Esophagus (tissue), 2 donors: ENCODE results near the gene CAMK1D. TPM values are rescaled to one million over a fixed set of nuclear protein-coding genes. Genes with fewer than 3 reads are reported as not detected.

Source experiments
- H3K27ac ChIP-seq, 2 donors: one replicate each; pipeline ENCODE4 v1.5.1; 2013; ENCODE audit warnings: low read depth in 2 of 2, mild to moderate bottlenecking in 2 of 2, inconsistent platforms in 1 of 2, low read length in 1 of 2, moderate library complexity in 1 of 2
- H3K27me3 ChIP-seq, 2 donors: one replicate each; pipeline ENCODE4 v1.6.1; 2013; ENCODE audit warnings: low read length in 2 of 2, control low read depth in 1 of 2, mild to moderate bottlenecking in 1 of 2; ENCODE audit not compliant: insufficient read depth in 2 of 2, control insufficient read depth in 1 of 2
- H3K36me3 ChIP-seq, 2 donors: one replicate each; pipeline ENCODE4 v1.6.1; 2013; ENCODE audit warnings: low read length in 1 of 2; ENCODE audit not compliant: control insufficient read depth in 2 of 2, insufficient read depth in 2 of 2
- H3K4me1 ChIP-seq, 2 donors: one replicate each; pipeline ENCODE4 v1.6.1; 2013; ENCODE audit warnings: low read length in 1 of 2; ENCODE audit not compliant: control insufficient read depth in 2 of 2, insufficient read depth in 2 of 2
- H3K4me3 ChIP-seq, 2 donors: one replicate each; pipeline ENCODE4 v1.5.1; 2013; ENCODE audit warnings: low read length in 2 of 2, mild to moderate bottlenecking in 2 of 2, low read depth in 1 of 2, moderate library complexity in 1 of 2
- H3K9me3 ChIP-seq, 2 donors: one replicate each; pipeline ENCODE4 v1.6.1; 2013; ENCODE audit warnings: mild to moderate bottlenecking in 2 of 2, low read depth in 1 of 2, low read length in 1 of 2, moderate library complexity in 1 of 2; ENCODE audit not compliant: control insufficient read depth in 2 of 2, insufficient read depth in 1 of 2
- WGBS, 2 donors: extraction: QIAGEN DNeasy Blood & Tissue Kit; methylation state at CpG; one replicate each; pipeline ENCODE4 v1.1.7; 2013; 5-methylcytosine and 5-hydroxymethylcytosine counted together
- polyA plus RNA-seq, 2 donors: library from polyadenylated mRNA; stranded (reverse); fragments of 200-250 nt; gene quantifications; one replicate each; pipeline ENCODE4 v1.2.3, GENCODE V29; 2013
- donor health status: healthy with polysubstance abuse.
- donor health status: Bipolar disorder and iron deficiency.

CAMK1D gene
- polyA plus RNA-seq, 2 donors, result 5.4 to 5.6 TPM

GRCh38 chr10:12872577-12872976, 523.2 kb downstream of the CAMK1D start:
- 82 to 88% methylated on average over 9 of the region's 9 CpGs for WGBS, 2 donors
- Histone ChIP-seq H3K27ac (no peak overlapping the region), H3K27me3 (no peaks in the 10 kb centered on the region), H3K4me1 (peaks cover 2% of the 10 kb centered on the region in 2 donors), H3K36me3 (no peaks in the 10 kb centered on the region), H3K4me3 (no peak overlapping the region), H3K9me3 (no peaks in the 10 kb centered on the region)

GRCh38 chr10:12873172-12873571, 523.8 kb downstream of the CAMK1D start:
- Histone ChIP-seq H3K9me3 (no peaks in the 10 kb centered on the region), H3K27ac (no peak overlapping the region), H3K4me3 (no peak overlapping the region), H3K27me3 (no peaks in the 10 kb centered on the region), H3K4me1 (peaks cover 2% of the 10 kb centered on the region in 2 donors), H3K36me3 (no peaks in the 10 kb centered on the region)
- 40 to 44% methylated on average over 8 of the region's 8 CpGs for WGBS, 2 donors

- Histone ChIP-seq H3K27me3 (no peaks in the 10 kb centered on the region), H3K4me1 (peaks cover 2% of the 10 kb centered on the region in 2 donors), H3K9me3 (no peaks in the 10 kb centered on the region), H3K36me3 (no peaks in the 10 kb centered on the region), H3K27ac (no peak overlapping the region), H3K4me3 (no peak overlapping the region)
- WGBS, 2 donors, result 95 to 99% methylated on average over 6 of the region's 6 CpGs
Measured at GRCh38 chr10:12874501-12874900, 525.2 kb downstream of the CAMK1D start.

GRCh38 chr10:12875100-12875499, 525.8 kb downstream of the CAMK1D start:
- Histone ChIP-seq H3K27ac (peak overlapping the region in 1 of 2 donors; percentile 45), H3K36me3 (no peaks in the 10 kb centered on the region), H3K4me3 (no peak overlapping the region), H3K27me3 (no peaks in the 10 kb centered on the region), H3K9me3 (no peaks in the 10 kb centered on the region), H3K4me1 (peaks cover 2% of the 10 kb centered on the region in 2 donors)
- WGBS, 2 donors, result 40 to 43% methylated on average over 5 of the region's 5 CpGs

- Histone ChIP-seq H3K36me3 (no peaks in the 10 kb centered on the region), H3K27ac (no peak overlapping the region), H3K27me3 (no peaks in the 10 kb centered on the region), H3K4me1 (peaks cover 2% of the 10 kb centered on the region in 2 donors), H3K4me3 (no peak overlapping the region), H3K9me3 (no peaks in the 10 kb centered on the region)
- 94 to 97% methylated on average over 5 of the region's 5 CpGs for WGBS, 2 donors
Measured at GRCh38 chr10:12876266-12876665, 526.9 kb downstream of the CAMK1D start.

GRCh38 chr10:12877150-12877549, 527.8 kb downstream of the CAMK1D start:
- WGBS, 2 donors, result 67% methylated on average over 3 of the region's 3 CpGs

GRCh38 chr10:12880423-12880822, 531.1 kb downstream of the CAMK1D start:
- no peaks in the 10 kb centered on the region for H3K9me3 ChIP-seq
- H3K27ac ChIP-seq, result no peak overlapping the region

More at GRCh38 chr10:12877150-12877549, 527.8 kb downstream of the CAMK1D start:
- Histone ChIP-seq H3K4me3 (no peak overlapping the region), H3K27ac (no peak overlapping the region), H3K9me3 (no peaks in the 10 kb centered on the region), H3K27me3 (no peaks in the 10 kb centered on the region), H3K36me3 (no peaks in the 10 kb centered on the region), H3K4me1 (peaks cover 2% of the 10 kb centered on the region in 2 donors)

GRCh38 chr10:12884851-12885250, 535.5 kb downstream of the CAMK1D start:
- Histone ChIP-seq H3K4me3 (no peak overlapping the region), H3K4me1 (no peaks in the 10 kb centered on the region), H3K27ac (no peak overlapping the region), H3K36me3 (no peaks in the 10 kb centered on the region), H3K27me3 (no peaks in the 10 kb centered on the region), H3K9me3 (no peaks in the 10 kb centered on the region)
- 82 to 90% methylated on average over 6 of the region's 6 CpGs for WGBS, 2 donors

More at GRCh38 chr10:12880423-12880822, 531.1 kb downstream of the CAMK1D start:
- Histone ChIP-seq H3K4me3 (no peak overlapping the region), H3K36me3 (no peaks in the 10 kb centered on the region), H3K4me1 (peaks cover 0 to 2% of the 10 kb centered on the region in 2 donors), H3K27me3 (no peaks in the 10 kb centered on the region)

Other genes with a start within 250 kb of the CAMK1D start
- gene SEC61A2, start 219.9 kb upstream of the CAMK1D start, polyA plus RNA-seq, result 1 to 10 TPM; 2.7 TPM
- gene NUDT5, start 153.7 kb upstream of the CAMK1D start, polyA plus RNA-seq, result 10 to 100 TPM; 26.8 to 49.2 TPM
- gene CDC123, start 153.4 kb upstream of the CAMK1D start, polyA plus RNA-seq, result 10 to 100 TPM; 24.1 to 52.6 TPM